DOHH2 (cell line): ENCODE measurements around the gene CRYGD.

ENCODE experiments used
- H3F3A ChIP-seq: fragments of 200-600 bp; sonication (generic), shearing (Covaris generic); 2 replicates; pipeline ENCODE4 v1.6.0; 2016; ENCODE audit warnings: antibody characterized with exemption, mild to moderate bottlenecking; ENCODE audit not compliant: control insufficient read depth, insufficient read depth
- H3K27ac ChIP-seq: fragments of 200-600 bp; sonication (generic); 2 replicates; pipeline ENCODE4 v1.5.1; 2014; ENCODE audit warnings: low read depth, mild to moderate bottlenecking, low read length, moderate library complexity
- H3K27me3 ChIP-seq: fragments of 200-600 bp; sonication (generic); 2 replicates; pipeline ENCODE4 v1.6.1; 2014; ENCODE audit warnings: mild to moderate bottlenecking, low read length, mixed read lengths; ENCODE audit not compliant: control insufficient read depth
- H3K36me3 ChIP-seq: fragments of 200-600 bp; sonication (generic); 2 replicates; pipeline ENCODE4 v1.6.1; 2014; ENCODE audit warnings: mild to moderate bottlenecking, low read length, moderate library complexity, mixed read lengths; ENCODE audit not compliant: control insufficient read depth
- H3K4me1 ChIP-seq: fragments of 200-600 bp; sonication (generic); 2 replicates; pipeline ENCODE4 v1.6.1; 2014; ENCODE audit warnings: mild to moderate bottlenecking, low read length, mixed read lengths; ENCODE audit not compliant: control insufficient read depth
- H3K4me2 ChIP-seq: fragments of 200-600 bp; sonication (generic); 2 replicates; pipeline ENCODE4 v1.6.0; 2014; ENCODE audit warnings: mild to moderate bottlenecking, low read length, moderate library complexity
- H3K4me3 ChIP-seq: fragments of 200-600 bp; sonication (generic); 2 replicates; pipeline ENCODE4 v1.5.1; 2014; ENCODE audit warnings: mild to moderate bottlenecking, low read length, mixed read lengths
- H3K79me2 ChIP-seq: fragments of 200-600 bp; sonication (generic); 2 replicates; pipeline ENCODE4 v1.6.1; 2014; ENCODE audit warnings: mild to moderate bottlenecking, low read length, mixed read lengths; ENCODE audit not compliant: control insufficient read depth
- H3K9me2 ChIP-seq: fragments of 200-600 bp; sonication (generic); replicated peaks from 2 replicates; pipeline ENCODE4 v1.6.1; 2014; ENCODE audit warnings: mild to moderate bottlenecking, low read length, mixed read lengths; ENCODE audit not compliant: control insufficient read depth
- H3K9me3 ChIP-seq: fragments of 200-600 bp; sonication (generic); 2 replicates; pipeline ENCODE4 v1.6.1; 2014; ENCODE audit warnings: antibody characterized with exemption, low read length, mixed read lengths; ENCODE audit not compliant: control insufficient read depth, insufficient read depth
- H4K20me1 ChIP-seq: fragments of 200-600 bp; sonication (generic); 2 replicates; pipeline ENCODE4 v1.6.0; 2014; ENCODE audit warnings: low read depth, mild to moderate bottlenecking, antibody characterized with exemption, low read length, moderate library complexity; ENCODE audit not compliant: control insufficient read depth, insufficient read depth
- EZH2phosphoT487 ChIP-seq: fragments of 200-600 bp; sonication (generic); IDR thresholded peaks from 2 replicates; pipeline ENCODE4 v1.6.1; 2017; ENCODE audit warnings: borderline replicate concordance, mild to moderate bottlenecking, antibody characterized with exemption, low read length, moderate library complexity, mixed read lengths
- TF ChIP-seq, protein P1 (sequence below): fragments of 200-600 bp; sonication (generic); IDR thresholded peaks from one replicate; pipeline ENCODE4 v1.5.1; 2014; ENCODE audit warnings: antibody characterized with exemption, mild to moderate bottlenecking, low read depth, low read length; ENCODE audit not compliant: poor library complexity, severe bottlenecking

Gene CRYGD

DNA sequence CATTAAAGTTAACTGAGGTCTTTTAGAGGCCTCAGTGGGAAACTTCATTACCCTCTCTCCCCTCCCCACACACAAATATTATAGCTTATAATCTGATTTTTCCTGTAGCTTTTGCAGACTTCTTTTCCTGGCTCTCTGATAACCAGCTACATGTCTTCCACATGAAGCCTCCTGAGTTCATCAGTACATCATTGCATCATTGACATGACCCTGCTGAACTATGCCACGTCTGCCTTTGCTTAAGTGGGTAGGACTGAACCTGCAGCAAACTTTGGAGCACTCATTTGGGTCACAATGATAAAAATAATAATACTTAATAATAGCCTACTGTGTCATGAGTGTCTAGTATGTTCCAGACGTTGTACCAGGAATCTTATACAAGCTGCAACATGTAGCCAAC lies 32.1 kb upstream of the CRYGD start:
- Histone ChIP-seq H3K4me3 (no peak overlapping the region), H3K9me2 (no peaks in the 10 kb centered on the region), H3K4me1 (no peaks in the 10 kb centered on the region), H3K9me3 (no peaks in the 10 kb centered on the region; the same call in 1 of the 2 replicates), H3K4me2 (no peak overlapping the region), H4K20me1 (no peaks in the 10 kb centered on the region), H3K27ac (no peak overlapping the region), H3K36me3 (no peaks in the 10 kb centered on the region), H3K27me3 (no peaks in the 10 kb centered on the region), H3F3A (no peaks in the 10 kb centered on the region), H3K79me2 (no peaks in the 10 kb centered on the region)
- TF ChIP-seq, protein P1, sequence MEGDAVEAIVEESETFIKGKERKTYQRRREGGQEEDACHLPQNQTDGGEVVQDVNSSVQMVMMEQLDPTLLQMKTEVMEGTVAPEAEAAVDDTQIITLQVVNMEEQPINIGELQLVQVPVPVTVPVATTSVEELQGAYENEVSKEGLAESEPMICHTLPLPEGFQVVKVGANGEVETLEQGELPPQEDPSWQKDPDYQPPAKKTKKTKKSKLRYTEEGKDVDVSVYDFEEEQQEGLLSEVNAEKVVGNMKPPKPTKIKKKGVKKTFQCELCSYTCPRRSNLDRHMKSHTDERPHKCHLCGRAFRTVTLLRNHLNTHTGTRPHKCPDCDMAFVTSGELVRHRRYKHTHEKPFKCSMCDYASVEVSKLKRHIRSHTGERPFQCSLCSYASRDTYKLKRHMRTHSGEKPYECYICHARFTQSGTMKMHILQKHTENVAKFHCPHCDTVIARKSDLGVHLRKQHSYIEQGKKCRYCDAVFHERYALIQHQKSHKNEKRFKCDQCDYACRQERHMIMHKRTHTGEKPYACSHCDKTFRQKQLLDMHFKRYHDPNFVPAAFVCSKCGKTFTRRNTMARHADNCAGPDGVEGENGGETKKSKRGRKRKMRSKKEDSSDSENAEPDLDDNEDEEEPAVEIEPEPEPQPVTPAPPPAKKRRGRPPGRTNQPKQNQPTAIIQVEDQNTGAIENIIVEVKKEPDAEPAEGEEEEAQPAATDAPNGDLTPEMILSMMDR: no peak
- TF ChIP-seq EZH2phosphoT487: no peak

DNA sequence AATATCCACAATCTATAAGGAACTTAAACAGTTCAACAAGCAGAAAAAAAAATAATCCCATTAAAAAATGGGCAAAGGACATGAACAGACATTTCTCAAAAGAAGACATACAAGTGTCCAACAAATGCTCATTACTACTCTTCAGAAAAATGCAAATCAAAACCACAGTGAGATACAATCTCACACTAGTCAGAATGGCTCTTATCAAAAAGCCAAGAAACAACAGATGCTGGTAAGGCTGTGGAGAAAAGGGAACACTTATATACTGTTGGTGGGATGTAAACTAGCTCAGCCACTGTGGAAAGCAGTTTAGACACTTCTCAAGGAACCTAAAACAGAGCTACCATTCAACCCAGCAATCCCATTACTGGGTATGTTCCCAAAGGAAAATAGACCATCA lies 28.8 kb upstream of the CRYGD start:
- Histone ChIP-seq H4K20me1 (no peaks in the 10 kb centered on the region), H3K4me1 (no peaks in the 10 kb centered on the region), H3K9me2 (no peaks in the 10 kb centered on the region), H3K79me2 (no peaks in the 10 kb centered on the region), H3K27ac (no peak overlapping the region), H3K9me3 (no peaks in the 10 kb centered on the region; the same call in 1 of the 2 replicates), H3K4me3 (no peak overlapping the region), H3K27me3 (no peaks in the 10 kb centered on the region), H3F3A (no peaks in the 10 kb centered on the region), H3K4me2 (no peak overlapping the region), H3K36me3 (no peaks in the 10 kb centered on the region)
- TF ChIP-seq EZH2phosphoT487: no peak
- TF ChIP-seq, protein P1: no peak

DNA sequence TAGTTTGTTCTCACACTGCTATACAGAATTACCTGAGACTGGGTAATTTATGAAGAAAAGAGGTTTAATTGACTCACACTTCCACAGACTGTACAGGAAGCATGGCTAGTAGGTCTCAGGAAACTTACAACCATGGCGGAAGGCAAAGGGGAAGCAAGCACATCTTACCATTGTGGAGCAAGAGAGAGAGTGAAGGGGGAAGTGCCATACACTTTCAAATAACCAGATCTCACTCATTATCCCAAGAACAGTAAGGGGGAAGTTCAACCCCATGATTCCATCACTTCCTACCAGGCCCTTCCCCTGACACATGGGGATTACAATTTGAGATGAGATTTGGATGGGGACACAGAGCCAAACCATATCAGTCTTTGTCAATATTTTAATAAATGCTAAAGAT lies 26.6 kb upstream of the CRYGD start:
- Histone ChIP-seq H3K27me3 (no peaks in the 10 kb centered on the region), H3K4me3 (no peak overlapping the region), H4K20me1 (no peaks in the 10 kb centered on the region; the same call in 1 of the 2 replicates), H3K36me3 (no peaks in the 10 kb centered on the region), H3K4me2 (no peak overlapping the region), H3K9me2 (no peaks in the 10 kb centered on the region), H3K79me2 (no peaks in the 10 kb centered on the region), H3K27ac (no peak overlapping the region), H3K9me3 (no peaks in the 10 kb centered on the region; the same call in 1 of the 2 replicates), H3F3A (no peaks in the 10 kb centered on the region), H3K4me1 (no peaks in the 10 kb centered on the region)
- no peak for TF ChIP-seq EZH2phosphoT487
- TF ChIP-seq, protein P1: no peak

DNA sequence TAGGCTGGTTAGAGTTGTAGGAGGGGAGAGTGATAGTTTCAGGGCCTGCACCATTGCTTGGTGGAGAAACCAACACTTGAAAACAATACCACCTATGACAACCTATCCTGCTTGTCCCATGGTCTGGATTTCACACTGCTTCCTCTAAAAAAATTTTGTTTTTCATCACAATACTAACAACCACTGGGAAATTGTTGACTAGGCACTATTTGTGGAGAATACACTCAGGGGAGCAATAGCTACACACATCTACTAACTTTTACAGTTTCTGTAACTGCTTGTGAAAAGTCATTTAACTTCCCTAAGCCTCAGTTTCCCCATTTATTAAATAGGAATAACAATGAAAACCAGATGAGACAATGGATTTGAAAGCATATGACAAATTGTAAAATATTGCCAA lies 25.8 kb upstream of the CRYGD start:
- H3K79me2 ChIP-seq: no peaks in the 10 kb centered on the region
- no peaks in the 10 kb centered on the region for H3K9me2 ChIP-seq
- no peaks in the 10 kb centered on the region for H3K36me3 ChIP-seq
- no peaks in the 10 kb centered on the region for H3K27me3 ChIP-seq
- no peaks in the 10 kb centered on the region for H3K4me1 ChIP-seq
- H3K9me3 ChIP-seq: no peaks in the 10 kb centered on the region; the same call in 1 of the 2 replicates
- H4K20me1 ChIP-seq: no peaks in the 10 kb centered on the region; the same call in 1 of the 2 replicates
- H3K27ac ChIP-seq: no peak overlapping the region
- H3K4me3 ChIP-seq: no peak overlapping the region
- no peak overlapping the region for H3K4me2 ChIP-seq
- H3F3A ChIP-seq: no peaks in the 10 kb centered on the region
- TF ChIP-seq, protein P1: no peak
- no peak for TF ChIP-seq EZH2phosphoT487
